Gastroesophageal sphincter (tissue), 3 donors: ENCODE data around the gene SLC5A11.

ENCODE experiments used
- CTCF ChIP-seq, 4 experiments: fragments of 200-600 bp in 2 of 4; fragments of 450-650 bp in 2 of 4; sonication (generic) in 1 of 4; IDR thresholded peaks; one replicate each; pipeline ENCODE4 v1.5.1; 2017 to 2019; ENCODE audit warnings: antibody characterized with exemption in 4 of 4, mild to moderate bottlenecking in 2 of 4, moderate library complexity in 2 of 4
- POLR2A ChIP-seq, 2 donors: fragments of 450-650 bp; IDR thresholded peaks; one replicate each; pipeline ENCODE4 v1.6.1; 2017; ENCODE audit warnings: antibody characterized with exemption in 2 of 2, mild to moderate bottlenecking in 2 of 2, moderate library complexity in 1 of 2
- POLR2AphosphoS5 ChIP-seq: sonication (generic); formaldehyde crosslinking; IDR thresholded peaks from one replicate; pipeline ENCODE4 v1.6.1; 2017; ENCODE audit warnings: antibody characterized with exemption

DNA sequence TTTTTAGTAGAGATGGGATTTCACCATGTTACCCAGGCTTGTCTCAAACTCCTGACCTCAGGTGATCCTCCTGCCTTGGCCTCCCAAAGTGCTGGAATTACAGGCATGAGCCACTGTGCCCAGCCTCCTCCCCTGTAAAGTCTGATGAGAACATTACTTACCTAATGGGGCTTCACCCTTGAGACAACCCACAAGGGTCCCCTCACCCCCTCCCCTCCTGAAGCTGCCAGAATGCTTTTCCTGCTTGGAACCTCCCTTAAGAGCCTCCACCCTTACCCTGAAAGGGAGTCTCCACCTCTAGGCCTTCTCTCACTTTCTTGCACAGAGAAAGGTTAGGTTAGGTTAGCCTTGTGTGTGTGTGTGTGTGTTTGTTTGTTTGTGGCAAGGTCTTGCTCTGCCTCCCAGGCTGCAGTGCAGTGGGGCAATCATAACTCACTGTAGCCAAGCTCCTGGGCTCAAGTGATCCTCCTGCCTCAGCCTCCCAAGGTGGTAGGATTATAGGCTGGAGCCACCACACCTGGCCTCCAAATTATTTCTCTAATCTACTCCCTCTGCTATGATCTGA is 8.9 kb downstream of the SLC5A11 start:
- no peak for TF ChIP-seq POLR2AphosphoS5
- no peak for TF ChIP-seq CTCF (IDR thresholded peaks at IDR 0.05)
- TF ChIP-seq POLR2A (IDR thresholded peaks at IDR 0.05) = no peak
